K562 (cell line): Measurements from ENCODE around the gene RND1. TPM values are rescaled to one million over a fixed set of nuclear protein-coding genes. Genes with fewer than 3 reads are reported as not detected.

ENCODE experiments used
- ATAC-seq: fragments of 200-7000 bp; cut with Tn5 transposase; 3 replicates; pipeline ENCODE4 v1.9.1; 2020; ENCODE audit warnings: moderate library complexity
- BruUV-seq: library from RNA; stranded (reverse); fragments of 400-500 nt; replicated peaks from 2 replicates; lab custom pipeline; 2021; lab: Mats Ljungman, UMichigan
- CTCF ChIA-PET: fragments of 300-600 bp; formaldehyde crosslinking; extraction: SDS; loops from one replicate; lab custom pipeline; 2021; ENCODE audit warnings: low intra/inter-chr PET ratio; lab: Yijun Ruan, JAX
- POLR2A ChIA-PET: fragments of 300-600, 350-650 bp; sonication (Branson Sonifier 250); formaldehyde crosslinking; extraction: SDS; loops from one replicate; lab custom pipeline; 2021; ENCODE audit warnings: antibody characterized with exemption, inconsistent platforms; lab: Yijun Ruan, JAX
- DNase-seq, 4 experiments: peaks; one replicate each; pipeline versions ENCODE4 v3.0.0 to v3.0.0-alpha.2; 2011 to 2018; ENCODE audit warnings: low spot score in 3 of 4, mixed read lengths in 3 of 4; ENCODE audit errors: extremely low read depth in 1 of 4
- FAIRE-seq: peaks from 2 replicates; lab custom pipeline; 2011; peaks lifted over from hg19 to GRCh38; lab: Jason Lieb, UNC
- H2AFZ ChIP-seq: 2 replicates; pipeline ENCODE4 v1.6.0; 2011; ENCODE audit warnings: low read depth, low read length, control low read depth, inconsistent platforms
- H3K27ac ChIP-seq: fragments of 200-600 bp; 3 replicates; pipeline ENCODE4 v1.8.0; 2011; ENCODE audit warnings: low read depth, mild to moderate bottlenecking, control low read depth, inconsistent platforms, low read length, moderate library complexity, mixed read lengths; ENCODE audit errors: extremely low read depth
- H3K27me3 ChIP-seq, 2 experiments: fragments of 300-600 bp in 1 of 2; 2 replicates in 1 of 2; 3 replicates in 1 of 2; pipeline versions ENCODE4 v1.6.0 to v1.8.0; 2011; ENCODE audit warnings: inconsistent platforms in 2 of 2, low read length in 2 of 2, mild to moderate bottlenecking in 1 of 2, mixed read lengths in 1 of 2, moderate library complexity in 1 of 2; ENCODE audit not compliant: control insufficient read depth in 2 of 2, insufficient read depth in 2 of 2
- H3K36me3 ChIP-seq: fragments of 300-600 bp; 3 replicates; pipeline ENCODE4 v1.8.0; 2011; ENCODE audit warnings: mild to moderate bottlenecking, low read length, inconsistent platforms; ENCODE audit not compliant: control insufficient read depth, insufficient read depth
- H3K4me1 ChIP-seq, 2 experiments: fragments of 200-600 bp in 1 of 2; replicated peaks in 1 of 2; 2 replicates in 1 of 2; 3 replicates in 1 of 2; pipeline versions ENCODE4 v1.5.1 to v1.8.0; 2011; ENCODE audit warnings: inconsistent platforms in 2 of 2, low read length in 2 of 2, mild to moderate bottlenecking in 1 of 2, mixed read lengths in 1 of 2, moderate library complexity in 1 of 2; ENCODE audit not compliant: control insufficient read depth in 2 of 2, insufficient read depth in 2 of 2
- H3K4me2 ChIP-seq: 2 replicates; pipeline ENCODE4 v1.6.1; 2011; ENCODE audit warnings: low read length, control low read depth, inconsistent platforms, mixed read lengths; ENCODE audit not compliant: insufficient read depth
- H3K4me3 ChIP-seq: fragments of 200-600 bp; sonication (generic), shearing (Covaris generic); 2 replicates; pipeline ENCODE4 v1.5.1; 2016; ENCODE audit warnings: control low read depth, inconsistent platforms
- H3K79me2 ChIP-seq: fragments of 200-600 bp; 3 replicates; pipeline ENCODE4 v1.8.0; 2011; ENCODE audit warnings: low read length, inconsistent platforms; ENCODE audit not compliant: control insufficient read depth, insufficient read depth
- H3K9ac ChIP-seq, 2 experiments: 2 replicates each; pipeline versions ENCODE4 v1.6.0 to v1.6.1; 2011; ENCODE audit warnings: low read depth in 2 of 2, low read length in 2 of 2, control low read depth in 1 of 2, inconsistent platforms in 1 of 2, mild to moderate bottlenecking in 1 of 2, mixed read lengths in 1 of 2; ENCODE audit not compliant: insufficient read depth in 1 of 2
- H3K9me1 ChIP-seq: one replicate; pipeline ENCODE4 v1.6.0; 2011; ENCODE audit warnings: inconsistent platforms, mild to moderate bottlenecking, low read length, moderate library complexity; ENCODE audit not compliant: control insufficient read depth, insufficient read depth
- H3K9me3 ChIP-seq: replicated peaks from 2 replicates; pipeline ENCODE4 v1.5.1; 2011; ENCODE audit warnings: low read depth, low read length, inconsistent platforms; ENCODE audit not compliant: control insufficient read depth, insufficient read depth
- H4K20me1 ChIP-seq: replicated peaks from 2 replicates; pipeline ENCODE4 v1.6.1; 2011; ENCODE audit warnings: low read length, inconsistent platforms, mixed read lengths; ENCODE audit not compliant: control insufficient read depth, insufficient read depth
- BCL6 ChIP-seq: fragments of 250-450 bp; sonication (Bioruptor Pico); IDR thresholded peaks from 2 replicates; pipeline ENCODE4 v1.4.0; 2020
- SMAD1 ChIP-seq: fragments of 150-350 bp; IDR thresholded peaks from 2 replicates; pipeline ENCODE4 v1.6.1; 2014; ENCODE audit warnings: low read length, low read depth; ENCODE audit not compliant: partially characterized antibody
- TFAM ChIP-seq: fragments of 250-450 bp; sonication (Bioruptor Pico); conservative IDR thresholded peaks from 2 replicates; pipeline ENCODE4 v1.5.0; 2021; ENCODE audit warnings: mild to moderate bottlenecking, moderate library complexity
- WGBS: fragments of 100-300 bp; shearing (Covaris generic); methylation state at CpG from one replicate; pipeline ENCODE4 v1.1.6; 2016; ENCODE audit warnings: low coverage, mixed read lengths; ENCODE audit not compliant: insufficient coverage; ENCODE audit errors: missing lambda C conversion rate; 5-methylcytosine and 5-hydroxymethylcytosine counted together
- in situ Hi-C: fragments of 300-500 bp; cut with MboI; formaldehyde crosslinking; loops from 4 replicates; pipeline ENCODE4 v1.15.0; 2018; ENCODE audit warnings: inconsistent platforms, mixed read lengths
- intact Hi-C: fragments of 100-400 bp; cut with micrococcal nuclease; formaldehyde crosslinking; loops from 2 replicates; pipeline ENCODE4 v1.14.2; 2022
- polyA plus RNA-seq, 8 experiments: library from polyadenylated mRNA; depleted of rRNA in 4 of 8; stranded (reverse) in 5 of 8; unstranded in 3 of 8; fragments of >200 nt; fragmentation: Nextera tagmentation in 2 of 8; fragmentation: Illumina TruSeq in 1 of 8; extraction: Ambion mirVana in 2 of 8; extraction: Trizol in 1 of 8; gene quantifications; 2 replicates each; pipeline versions ENCODE4 v1.2.1 to v1.2.3, GENCODE V29; 2011 to 2014; ENCODE audit warnings: inconsistent platforms in 1 of 8, missing spikeins in 1 of 8
- total RNA-seq, 7 experiments: library from RNA; depleted of rRNA in 6 of 7; stranded (reverse); fragments of >200 nt in 6 of 7; fragmentation: Illumina TruSeq in 2 of 7; extraction: Trizol in 2 of 7; gene quantifications; 2 replicates each; pipeline versions ENCODE4 v1.2.1 to v1.2.3, GENCODE V29; 2011 to 2021; ENCODE audit warnings: low replicate concordance in 1 of 7
- TF ChIP-seq, protein P1 (sequence below): sonication (generic); formaldehyde crosslinking; IDR thresholded peaks from 2 replicates; pipeline ENCODE4 v1.8.1; 2023; ENCODE audit warnings: mild to moderate bottlenecking, missing genetic modification reagents, moderate library complexity
- TF ChIP-seq, protein P2 (sequence below): fragments of 450-650 bp; IDR thresholded peaks from 2 replicates; pipeline ENCODE4 v1.6.1; 2017; ENCODE audit warnings: antibody characterized with exemption, mild to moderate bottlenecking
- TF ChIP-seq, protein P3 (sequence below): sonication (generic); formaldehyde crosslinking; IDR thresholded peaks from 2 replicates; pipeline ENCODE4 v1.8.1; 2023; ENCODE audit warnings: mild to moderate bottlenecking, missing genetic modification reagents
- TF ChIP-seq, protein P4 (sequence below): sonication (generic); formaldehyde crosslinking; IDR thresholded peaks from 2 replicates; pipeline ENCODE4 v1.8.0; 2023; ENCODE audit warnings: mild to moderate bottlenecking, missing genetic modification reagents

The RND1 gene
- total and polyA plus RNA-seq, 9 of the 15 experiments (the other 6 are each of a cell fraction or from before 2014, with no cell fraction given) = 0.18 to 0.78 (median 0.58) TPM; not detected in 2

- Histone ChIP-seq H3K9me3 (no peaks in the 10 kb centered on the region), H4K20me1 (peaks cover 9% of the 10 kb centered on the region; the same call in 1 of the 2 replicates), H3K27me3 (peaks cover 18 to 49% of the 10 kb centered on the region in 2 experiments; a peak in 4 of 5 replicates), H3K4me3 (peak overlapping the region; percentile 52), H3K4me2 (no peak overlapping the region), H3K79me2 (no peaks in the 10 kb centered on the region), H3K9ac (peak overlapping the region in 1 of 2 experiments; percentile 81; a peak in 2 of 4 replicates), H2AFZ (no peak overlapping the region), H3K36me3 (no peaks in the 10 kb centered on the region), H3K27ac (no peak overlapping the region), H3K9me1 (no peaks in the 10 kb centered on the region), H3K4me1 (peaks cover 0 to 35% of the 10 kb centered on the region in 2 experiments; a peak in 3 of 5 replicates)
- intact Hi-C loops = no loop called here
- no TSS peak for BruUV-seq
- POLR2A ChIA-PET = interaction anchor here (0.7 to 1.5 kb wide), 9 partner anchors 8 to 1082 kb away, joined by 3 to 9 read pairs (median 4); partner anchors contain the start of gene DDX23
- DNase-seq (no peak), ATAC-seq (no peak), FAIRE-seq (no peak)
- in situ Hi-C loops = no loop called here
- CTCF ChIA-PET = no interaction called here
- WGBS = 15% methylated on average over 21 of the region's 37 CpGs
- TF ChIP-seq, protein P1, sequence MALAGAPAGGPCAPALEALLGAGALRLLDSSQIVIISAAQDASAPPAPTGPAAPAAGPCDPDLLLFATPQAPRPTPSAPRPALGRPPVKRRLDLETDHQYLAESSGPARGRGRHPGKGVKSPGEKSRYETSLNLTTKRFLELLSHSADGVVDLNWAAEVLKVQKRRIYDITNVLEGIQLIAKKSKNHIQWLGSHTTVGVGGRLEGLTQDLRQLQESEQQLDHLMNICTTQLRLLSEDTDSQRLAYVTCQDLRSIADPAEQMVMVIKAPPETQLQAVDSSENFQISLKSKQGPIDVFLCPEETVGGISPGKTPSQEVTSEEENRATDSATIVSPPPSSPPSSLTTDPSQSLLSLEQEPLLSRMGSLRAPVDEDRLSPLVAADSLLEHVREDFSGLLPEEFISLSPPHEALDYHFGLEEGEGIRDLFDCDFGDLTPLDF (CRISPR knock-in tag) = no peak
- TF ChIP-seq TFAM (CRISPR knock-in tag) (no peak), SMAD1 (no peak), BCL6 (CRISPR knock-in tag) (no peak)
- TF ChIP-seq, protein P2, sequence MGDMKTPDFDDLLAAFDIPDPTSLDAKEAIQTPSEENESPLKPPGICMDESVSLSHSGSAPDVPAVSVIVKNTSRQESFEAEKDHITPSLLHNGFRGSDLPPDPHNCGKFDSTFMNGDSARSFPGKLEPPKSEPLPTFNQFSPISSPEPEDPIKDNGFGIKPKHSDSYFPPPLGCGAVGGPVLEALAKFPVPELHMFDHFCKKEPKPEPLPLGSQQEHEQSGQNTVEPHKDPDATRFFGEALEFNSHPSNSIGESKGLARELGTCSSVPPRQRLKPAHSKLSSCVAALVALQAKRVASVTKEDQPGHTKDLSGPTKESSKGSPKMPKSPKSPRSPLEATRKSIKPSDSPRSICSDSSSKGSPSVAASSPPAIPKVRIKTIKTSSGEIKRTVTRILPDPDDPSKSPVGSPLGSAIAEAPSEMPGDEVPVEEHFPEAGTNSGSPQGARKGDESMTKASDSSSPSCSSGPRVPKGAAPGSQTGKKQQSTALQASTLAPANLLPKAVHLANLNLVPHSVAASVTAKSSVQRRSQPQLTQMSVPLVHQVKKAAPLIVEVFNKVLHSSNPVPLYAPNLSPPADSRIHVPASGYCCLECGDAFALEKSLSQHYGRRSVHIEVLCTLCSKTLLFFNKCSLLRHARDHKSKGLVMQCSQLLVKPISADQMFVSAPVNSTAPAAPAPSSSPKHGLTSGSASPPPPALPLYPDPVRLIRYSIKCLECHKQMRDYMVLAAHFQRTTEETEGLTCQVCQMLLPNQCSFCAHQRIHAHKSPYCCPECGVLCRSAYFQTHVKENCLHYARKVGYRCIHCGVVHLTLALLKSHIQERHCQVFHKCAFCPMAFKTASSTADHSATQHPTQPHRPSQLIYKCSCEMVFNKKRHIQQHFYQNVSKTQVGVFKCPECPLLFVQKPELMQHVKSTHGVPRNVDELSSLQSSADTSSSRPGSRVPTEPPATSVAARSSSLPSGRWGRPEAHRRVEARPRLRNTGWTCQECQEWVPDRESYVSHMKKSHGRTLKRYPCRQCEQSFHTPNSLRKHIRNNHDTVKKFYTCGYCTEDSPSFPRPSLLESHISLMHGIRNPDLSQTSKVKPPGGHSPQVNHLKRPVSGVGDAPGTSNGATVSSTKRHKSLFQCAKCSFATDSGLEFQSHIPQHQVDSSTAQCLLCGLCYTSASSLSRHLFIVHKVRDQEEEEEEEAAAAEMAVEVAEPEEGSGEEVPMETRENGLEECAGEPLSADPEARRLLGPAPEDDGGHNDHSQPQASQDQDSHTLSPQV = no peak
- TF ChIP-seq, protein P3, sequence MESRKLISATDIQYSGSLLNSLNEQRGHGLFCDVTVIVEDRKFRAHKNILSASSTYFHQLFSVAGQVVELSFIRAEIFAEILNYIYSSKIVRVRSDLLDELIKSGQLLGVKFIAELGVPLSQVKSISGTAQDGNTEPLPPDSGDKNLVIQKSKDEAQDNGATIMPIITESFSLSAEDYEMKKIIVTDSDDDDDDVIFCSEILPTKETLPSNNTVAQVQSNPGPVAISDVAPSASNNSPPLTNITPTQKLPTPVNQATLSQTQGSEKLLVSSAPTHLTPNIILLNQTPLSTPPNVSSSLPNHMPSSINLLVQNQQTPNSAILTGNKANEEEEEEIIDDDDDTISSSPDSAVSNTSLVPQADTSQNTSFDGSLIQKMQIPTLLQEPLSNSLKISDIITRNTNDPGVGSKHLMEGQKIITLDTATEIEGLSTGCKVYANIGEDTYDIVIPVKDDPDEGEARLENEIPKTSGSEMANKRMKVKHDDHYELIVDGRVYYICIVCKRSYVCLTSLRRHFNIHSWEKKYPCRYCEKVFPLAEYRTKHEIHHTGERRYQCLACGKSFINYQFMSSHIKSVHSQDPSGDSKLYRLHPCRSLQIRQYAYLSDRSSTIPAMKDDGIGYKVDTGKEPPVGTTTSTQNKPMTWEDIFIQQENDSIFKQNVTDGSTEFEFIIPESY (CRISPR knock-in tag) = no peak
- TF ChIP-seq, protein P4, sequence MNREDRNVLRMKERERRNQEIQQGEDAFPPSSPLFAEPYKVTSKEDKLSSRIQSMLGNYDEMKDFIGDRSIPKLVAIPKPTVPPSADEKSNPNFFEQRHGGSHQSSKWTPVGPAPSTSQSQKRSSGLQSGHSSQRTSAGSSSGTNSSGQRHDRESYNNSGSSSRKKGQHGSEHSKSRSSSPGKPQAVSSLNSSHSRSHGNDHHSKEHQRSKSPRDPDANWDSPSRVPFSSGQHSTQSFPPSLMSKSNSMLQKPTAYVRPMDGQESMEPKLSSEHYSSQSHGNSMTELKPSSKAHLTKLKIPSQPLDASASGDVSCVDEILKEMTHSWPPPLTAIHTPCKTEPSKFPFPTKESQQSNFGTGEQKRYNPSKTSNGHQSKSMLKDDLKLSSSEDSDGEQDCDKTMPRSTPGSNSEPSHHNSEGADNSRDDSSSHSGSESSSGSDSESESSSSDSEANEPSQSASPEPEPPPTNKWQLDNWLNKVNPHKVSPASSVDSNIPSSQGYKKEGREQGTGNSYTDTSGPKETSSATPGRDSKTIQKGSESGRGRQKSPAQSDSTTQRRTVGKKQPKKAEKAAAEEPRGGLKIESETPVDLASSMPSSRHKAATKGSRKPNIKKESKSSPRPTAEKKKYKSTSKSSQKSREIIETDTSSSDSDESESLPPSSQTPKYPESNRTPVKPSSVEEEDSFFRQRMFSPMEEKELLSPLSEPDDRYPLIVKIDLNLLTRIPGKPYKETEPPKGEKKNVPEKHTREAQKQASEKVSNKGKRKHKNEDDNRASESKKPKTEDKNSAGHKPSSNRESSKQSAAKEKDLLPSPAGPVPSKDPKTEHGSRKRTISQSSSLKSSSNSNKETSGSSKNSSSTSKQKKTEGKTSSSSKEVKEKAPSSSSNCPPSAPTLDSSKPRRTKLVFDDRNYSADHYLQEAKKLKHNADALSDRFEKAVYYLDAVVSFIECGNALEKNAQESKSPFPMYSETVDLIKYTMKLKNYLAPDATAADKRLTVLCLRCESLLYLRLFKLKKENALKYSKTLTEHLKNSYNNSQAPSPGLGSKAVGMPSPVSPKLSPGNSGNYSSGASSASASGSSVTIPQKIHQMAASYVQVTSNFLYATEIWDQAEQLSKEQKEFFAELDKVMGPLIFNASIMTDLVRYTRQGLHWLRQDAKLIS (CRISPR knock-in tag) = no peak
Measured at GRCh38 chr12:48818831-48819590, 46.7 kb downstream of the RND1 start.
